Left cardiac atrium (tissue), 4 donors: Measurements from ENCODE around the gene FAM221B. TPM values are rescaled to one million over a fixed set of nuclear protein-coding genes. Genes with fewer than 3 reads are reported as not detected.

Source experiments
- ATAC-seq, 2 donors: fragments of 200-7000 bp; cut with Tn5 transposase; one replicate each; pipeline ENCODE4 v1.9.1; 2020; ENCODE audit warnings: mild to moderate bottlenecking in 2 of 2, moderate library complexity in 2 of 2
- DNase-seq: peaks from one replicate; pipeline ENCODE4 v3.0.0-alpha.2; 2020
- intact Hi-C, 2 donors: fragments of 100-400 bp; cut with DNase I; formaldehyde crosslinking; loops; one replicate each; pipeline versions ENCODE4 v1.14.1 to v1.15.1; 2022 to 2023
- total RNA-seq, 2 donors: library from RNA; stranded (reverse); fragmentation: NEBNext Ultra II Directional; extraction: Animal tissue kit (Norgen Biotek cat#: 25700); gene quantifications; one replicate each; pipeline ENCODE4 v1.2.1, GENCODE V29; 2021
- donor health status: DM: no; HTN: yes; CAD: no.
- donor health status: DM: no; HTN: yes; CAD: no; lungs with severe emphysema.
- donor health status: DM: yes; HTN: yes; CAD: no.
- donor health status: Dilated cardiomyopathy.

The FAM221B gene
- total RNA-seq, 2 donors from 2014 or later, result not detected

GRCh38 chr9:35774907-35775635 lies 53.5 kb downstream of the FAM221B start:
- no peak for DNase-seq
- intact Hi-C loops, result no loop called here

DNA sequence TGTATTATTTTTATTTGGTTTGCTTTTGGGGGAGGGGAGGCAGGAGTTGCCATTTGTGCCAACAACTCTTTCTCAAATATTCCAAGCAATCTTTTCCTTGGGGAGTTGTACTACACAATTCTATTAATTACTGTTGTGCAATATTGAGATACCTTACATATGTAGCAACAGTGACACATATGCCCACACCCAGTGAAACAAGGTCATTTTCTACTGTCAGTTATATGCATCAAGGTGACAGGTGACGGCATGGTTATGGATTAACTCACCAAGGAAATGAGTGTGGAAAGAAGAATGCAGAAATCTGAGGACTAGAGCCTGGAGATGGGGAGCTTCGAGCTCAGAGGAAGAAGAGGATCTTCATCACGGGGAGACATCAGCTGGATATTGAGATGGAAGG lies 56.6 kb downstream of the FAM221B start:
- DNase-seq, result no peak
- intact Hi-C loops, result no loop called here
- no peak for ATAC-seq

More at GRCh38 chr9:35774907-35775635, 53.5 kb downstream of the FAM221B start:
- ATAC-seq, result peak; percentile 67 to 75

DNA sequence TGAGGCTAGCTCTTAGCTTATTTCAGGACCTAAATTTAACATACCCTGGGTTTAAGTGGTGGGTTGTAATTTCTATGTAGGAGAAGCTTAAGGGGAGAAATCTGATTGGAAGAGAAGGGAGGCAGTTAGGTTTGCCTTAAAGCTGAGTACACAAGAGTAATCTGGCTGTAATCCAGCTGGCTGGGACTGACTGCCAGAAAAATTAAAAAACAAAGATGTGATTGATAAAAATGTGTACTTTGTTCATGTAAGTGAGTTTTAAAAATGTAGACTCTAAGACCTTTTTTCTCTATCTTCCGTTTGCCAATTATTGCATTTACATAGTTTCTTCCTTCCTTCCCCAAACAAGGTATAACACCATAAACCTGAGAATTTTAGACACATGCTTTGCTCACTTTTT lies 57.0 kb downstream of the FAM221B start:
- peak in 1 of 2 donors; percentile 17 for ATAC-seq
- no peak for DNase-seq
- intact Hi-C loops, result no loop called here

GRCh38 chr9:35771075-35771433 lies 57.5 kb downstream of the FAM221B start:
- peak; percentile 66 for DNase-seq
- intact Hi-C loops, result no loop called here
- ATAC-seq, result peak; percentile 84 to 87

- intact Hi-C loops, result no loop called here
- ATAC-seq (no peak), DNase-seq (no peak)
Measured at GRCh38 chr9:35769763-35770162, 58.8 kb downstream of the FAM221B start.

DNA sequence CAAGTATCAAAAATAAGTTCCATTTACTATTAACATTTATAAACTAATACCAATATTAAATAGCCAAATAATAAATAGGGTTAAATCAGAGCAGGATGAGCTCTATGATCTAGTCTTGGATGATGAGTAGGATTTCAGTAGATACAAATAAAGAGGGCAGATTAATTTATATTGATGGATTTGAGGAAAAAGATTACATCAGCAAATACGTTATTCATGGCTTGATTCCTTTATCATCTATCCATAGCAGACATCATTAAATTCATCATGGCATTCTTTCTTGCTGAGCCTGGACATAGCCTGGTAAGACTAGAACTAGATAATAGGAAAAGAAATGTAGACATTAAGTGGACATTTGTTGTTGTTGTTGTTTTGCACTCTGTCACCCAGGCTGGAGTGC lies 61.1 kb downstream of the FAM221B start:
- DNase-seq, result no peak
- intact Hi-C loops, result no loop called here
- ATAC-seq, result no peak

DNA sequence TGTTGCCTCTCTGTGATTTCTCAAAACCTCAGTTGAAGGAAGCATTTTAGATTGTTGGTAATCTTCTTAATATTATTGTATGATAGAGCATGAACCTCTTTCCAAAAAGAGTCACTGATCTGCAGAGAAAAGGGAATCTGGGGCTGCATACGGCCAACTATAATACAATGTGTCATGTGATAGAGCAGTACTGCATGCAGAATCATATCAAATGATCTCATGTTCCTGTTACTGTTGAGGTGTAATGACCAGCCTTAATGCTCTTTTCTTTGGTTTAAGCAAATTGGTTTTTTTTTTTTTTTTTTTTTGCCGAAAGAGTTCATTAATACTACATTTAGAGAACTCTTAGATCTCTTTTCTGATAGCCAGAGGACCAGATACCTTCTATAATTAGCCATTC lies 61.5 kb downstream of the FAM221B start:
- intact Hi-C loops, result no loop called here
- DNase-seq (no peak), ATAC-seq (no peak)

Other genes with a start within 250 kb of the FAM221B start
- 10 to 100 TPM; 30.7 to 31.9 TPM for gene TESK1, start 223.5 kb downstream of the FAM221B start, total RNA-seq
- 1 to 10 TPM in 1 of 2 donors, under 1 TPM in 1; 0.97 to 1.6 TPM for gene CD72, start 210.3 kb downstream of the FAM221B start, total RNA-seq
- 1 to 10 TPM in 1 of 2 donors, under 1 TPM in 1; 0.86 to 1.6 TPM for gene SIT1, start 177.8 kb downstream of the FAM221B start, total RNA-seq
- gene RMRP, start 170.7 kb downstream of the FAM221B start, total RNA-seq, result over 10,000 TPM; 14,118 to 22,490 TPM
- gene CCDC107, start 170.4 kb downstream of the FAM221B start, total RNA-seq, result 10 to 100 TPM; 52.3 to 70.9 TPM
- gene ARHGEF39, start 163.5 kb downstream of the FAM221B start, total RNA-seq, result under 1 TPM; 0.18 to 0.84 TPM
- 1 to 10 TPM; 1.6 to 2.8 TPM for gene CA9, start 154.8 kb downstream of the FAM221B start, total RNA-seq
- 100 to 1,000 TPM; 523 to 604 TPM for gene TPM2, start 138.8 kb downstream of the FAM221B start, total RNA-seq
- 100 to 1,000 TPM; 301 to 324 TPM for gene TLN1, start 96.5 kb downstream of the FAM221B start, total RNA-seq
- 10 to 100 TPM; 24.6 to 36.2 TPM for gene CREB3, start 96.1 kb downstream of the FAM221B start, total RNA-seq
- gene GBA2, start 79.5 kb downstream of the FAM221B start, total RNA-seq, result 10 to 100 TPM; 92.5 to 97.7 TPM
- 10 to 100 TPM; 23.6 to 34.6 TPM for gene RGP1, start 79.4 kb downstream of the FAM221B start, total RNA-seq
- not detected for gene MSMP, start 74.5 kb downstream of the FAM221B start, total RNA-seq
- 10 to 100 TPM; 21.1 to 24.3 TPM for gene NPR2, start 37.1 kb downstream of the FAM221B start, total RNA-seq
- 1 to 10 TPM; 1.3 to 1.9 TPM for gene SPAG8, start 16.5 kb downstream of the FAM221B start, total RNA-seq
- gene HINT2, start 13.7 kb downstream of the FAM221B start, total RNA-seq, result 10 to 100 TPM; 53.4 to 54.3 TPM
- gene TMEM8B, start 496 bp upstream of the FAM221B start, total RNA-seq, result 10 to 100 TPM; 14.7 to 15.6 TPM
- gene OR13J1, start 41.7 kb upstream of the FAM221B start, total RNA-seq, result not detected
- gene HRCT1, start 77.5 kb upstream of the FAM221B start, total RNA-seq, result 1 to 10 TPM; 4.6 to 9.3 TPM
- 10 to 100 TPM in 1 of 2 donors, 1 to 10 TPM in 1; 7.6 to 13.1 TPM for gene SPAAR, start 80.8 kb upstream of the FAM221B start, total RNA-seq
- gene OR2S2, start 129.4 kb upstream of the FAM221B start, total RNA-seq, result not detected
- 1 to 10 TPM; 8.1 to 8.9 TPM for gene RECK, start 208.2 kb upstream of the FAM221B start, total RNA-seq